ENCODE measurements around the gene NAXD. TPM values are rescaled to one million over a fixed set of nuclear protein-coding genes. Genes with fewer than 3 reads are reported as not detected.

NAXD gene
- total RNA-seq, 1 experiment from 2014 or later: 32.1 TPM

GRCh38 chr13:110600261-110600819 lies 15.0 kb upstream of the NAXD start:
- H3K9me3 ChIP-seq (ENCODE audit: control insufficient read depth in 1 of 2, insufficient read depth in 1 of 2, low read depth in 1 of 2, low read length in 2 of 2): no peaks in the 10 kb centered on the region
- no peak for ATAC-seq
- intact Hi-C loops (cut with micrococcal nuclease): no loop called here
- ChIA-PET POLR2A (no interaction called here), CTCF (no interaction called here), RAD21 (ENCODE audit: low non-redundant PET in 1 of 2, low total read pairs in 2 of 2, uncharacterized antibody in 2 of 2, unreplicated experiment in 2 of 2) (no interaction called here)
- no peak overlapping the region for H3K9ac ChIP-seq (ENCODE audit: low read length)
- H3K36me3 ChIP-seq (ENCODE audit: control insufficient read depth in 1 of 2, insufficient read depth in 2 of 2, low read length in 2 of 2): no peaks in the 10 kb centered on the region
- no peaks in the 10 kb centered on the region for H3K79me2 ChIP-seq (ENCODE audit: insufficient read depth, low read length)
- no peak overlapping the region for H3K4me3 ChIP-seq (replicated peaks in 1 of 2; ENCODE audit: low read depth in 1 of 2, low read length in 2 of 2)
- DNase-seq (ENCODE audit: low read depth, low spot score): no peak
- no TSS peak for BruUV-seq (replicated peaks)
- H4K20me1 ChIP-seq (ENCODE audit: insufficient read depth): no peaks in the 10 kb centered on the region
- H3K27me3 ChIP-seq (ENCODE audit: insufficient read depth, low read length): no peaks in the 10 kb centered on the region
- no peak overlapping the region for H3K4me2 ChIP-seq (ENCODE audit: low read length)
- no peaks in the 10 kb centered on the region for H3K9me2 ChIP-seq (ENCODE audit: insufficient read depth)
- TF ChIP-seq MAX (IDR thresholded peaks at IDR 0.05) (no peak), EZH2 (IDR thresholded peaks at IDR 0.05) (no peak), TCF7L2 (IDR thresholded peaks at IDR 0.05; ENCODE audit: borderline replicate concordance, extremely low read depth, insufficient read depth, insufficient read length) (no peak), CBX3 (IDR thresholded peaks at IDR 0.05; ENCODE audit: low read depth) (no peak), REST (IDR thresholded peaks at IDR 0.05; ENCODE audit: low read depth) (no peak), RAD21 (IDR thresholded peaks at IDR 0.05; ENCODE audit: low read depth) (no peak)
- no peak overlapping the region for H3K27ac ChIP-seq (ENCODE audit: low read depth, low read length)
- no peaks in the 10 kb centered on the region for H3K4me1 ChIP-seq (ENCODE audit: control insufficient read depth in 1 of 2, insufficient read depth in 2 of 2, low read length in 2 of 2)
- no peak overlapping the region for H2AFZ ChIP-seq (ENCODE audit: low read depth, low read length, poor library complexity, severe bottlenecking)

All from HCT116 (cell line).